ENCODE measurements around the gene XXYLT1. TPM values are rescaled to one million over a fixed set of nuclear protein-coding genes. Genes with fewer than 3 reads are reported as not detected.

XXYLT1 gene
- total RNA-seq, 1 experiment from 2014 or later = 53.9 TPM

DNA sequence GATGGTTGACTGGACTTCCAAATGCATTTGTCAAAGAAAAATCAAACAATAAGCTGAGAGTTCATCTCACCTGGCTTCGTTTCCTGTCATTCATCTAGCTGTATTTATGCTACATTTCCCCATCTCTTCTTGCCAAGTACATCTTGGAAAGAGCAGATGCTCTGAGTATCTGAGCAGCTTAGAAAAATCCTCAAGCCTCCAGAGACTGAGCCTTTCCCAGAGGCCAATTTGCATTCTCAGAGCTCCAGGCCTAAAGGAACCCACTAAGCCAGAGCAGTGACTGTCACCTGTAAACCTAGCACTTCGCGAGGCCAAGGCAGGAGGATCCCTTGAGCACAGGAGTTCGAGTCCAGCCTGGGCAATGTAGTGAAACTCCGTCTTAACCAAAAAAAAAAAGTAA lies 100.5 kb downstream of the XXYLT1 start:
- Histone ChIP-seq H3K4me1 (ENCODE audit: insufficient read depth, low read length, poor library complexity, severe bottlenecking) (peaks cover 22% of the 10 kb centered on the region), H3K27me3 (replicated peaks; ENCODE audit: insufficient read depth, low read depth, low read length, poor library complexity) (no peaks in the 10 kb centered on the region), H3K4me3 (ENCODE audit: low read depth, low read length, poor library complexity, severe bottlenecking) (no peak overlapping the region), H3K27ac (ENCODE audit: low read depth, low read length, poor library complexity, severe bottlenecking) (no peak overlapping the region), H3K36me3 (ENCODE audit: insufficient read depth, low read length, poor library complexity, severe bottlenecking) (peaks cover under 1% of the 10 kb centered on the region), H3K9me3 (ENCODE audit: low read depth, low read length, poor library complexity, severe bottlenecking) (no peaks in the 10 kb centered on the region)
- no TSS peak for BruUV-seq (replicated peaks)
- ChIA-PET POLR2A (ENCODE audit: low non-redundant PET) (no interaction called here), CTCF (no interaction called here)
- intact Hi-C loops (cut with micrococcal nuclease; ENCODE audit: unreplicated experiment) = no loop called here
- no peak for TF ChIP-seq EZH2 (IDR thresholded peaks at IDR 0.05; ENCODE audit: borderline replicate concordance, low read depth, low read length, poor library complexity, severe bottlenecking)
- TF ChIP-seq, protein P1, sequence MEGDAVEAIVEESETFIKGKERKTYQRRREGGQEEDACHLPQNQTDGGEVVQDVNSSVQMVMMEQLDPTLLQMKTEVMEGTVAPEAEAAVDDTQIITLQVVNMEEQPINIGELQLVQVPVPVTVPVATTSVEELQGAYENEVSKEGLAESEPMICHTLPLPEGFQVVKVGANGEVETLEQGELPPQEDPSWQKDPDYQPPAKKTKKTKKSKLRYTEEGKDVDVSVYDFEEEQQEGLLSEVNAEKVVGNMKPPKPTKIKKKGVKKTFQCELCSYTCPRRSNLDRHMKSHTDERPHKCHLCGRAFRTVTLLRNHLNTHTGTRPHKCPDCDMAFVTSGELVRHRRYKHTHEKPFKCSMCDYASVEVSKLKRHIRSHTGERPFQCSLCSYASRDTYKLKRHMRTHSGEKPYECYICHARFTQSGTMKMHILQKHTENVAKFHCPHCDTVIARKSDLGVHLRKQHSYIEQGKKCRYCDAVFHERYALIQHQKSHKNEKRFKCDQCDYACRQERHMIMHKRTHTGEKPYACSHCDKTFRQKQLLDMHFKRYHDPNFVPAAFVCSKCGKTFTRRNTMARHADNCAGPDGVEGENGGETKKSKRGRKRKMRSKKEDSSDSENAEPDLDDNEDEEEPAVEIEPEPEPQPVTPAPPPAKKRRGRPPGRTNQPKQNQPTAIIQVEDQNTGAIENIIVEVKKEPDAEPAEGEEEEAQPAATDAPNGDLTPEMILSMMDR (conservative IDR thresholded peaks at IDR 0.05; ENCODE audit: low read depth, low read length) = no peak
- no peak for DNase-seq (ENCODE audit: low spot score)

DNA sequence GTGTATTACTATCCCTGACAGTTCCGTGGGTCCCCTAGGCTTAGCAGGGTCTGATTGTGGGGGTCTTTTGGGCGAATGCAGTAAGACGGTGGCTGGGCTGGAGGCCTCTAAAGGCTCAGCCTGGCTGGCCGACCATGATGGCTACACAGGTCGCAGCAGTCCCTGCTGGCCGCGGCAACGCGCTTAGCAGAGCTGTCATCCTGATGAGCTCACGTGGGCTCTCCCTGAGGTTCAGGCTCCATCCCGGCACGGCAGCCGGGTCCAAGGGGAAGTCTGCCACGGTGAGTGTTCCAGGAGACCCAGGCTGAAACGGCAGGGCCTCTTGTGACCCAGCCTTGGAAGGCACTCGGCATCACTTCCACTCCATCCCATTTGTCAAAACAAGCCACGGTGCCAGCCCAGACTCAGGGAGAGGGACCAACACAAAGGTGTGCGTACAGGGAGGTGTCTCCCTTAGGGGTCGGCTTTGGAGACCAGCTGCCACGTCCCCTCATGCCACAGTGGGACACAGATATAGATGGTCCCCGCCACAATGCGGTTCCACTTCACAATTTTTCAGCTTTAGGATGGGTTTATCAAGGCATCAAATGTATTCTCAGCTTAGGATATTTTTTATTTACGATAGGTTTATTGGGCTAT lies 101.8 kb downstream of the XXYLT1 start:
- Histone ChIP-seq H3K9me3 (ENCODE audit: low read depth, low read length, poor library complexity, severe bottlenecking) (no peaks in the 10 kb centered on the region), H3K27me3 (replicated peaks; ENCODE audit: insufficient read depth, low read depth, low read length, poor library complexity) (no peaks in the 10 kb centered on the region), H3K36me3 (ENCODE audit: insufficient read depth, low read length, poor library complexity, severe bottlenecking) (no peaks in the 10 kb centered on the region), H3K4me1 (ENCODE audit: insufficient read depth, low read length, poor library complexity, severe bottlenecking) (peaks cover 22% of the 10 kb centered on the region), H3K4me3 (ENCODE audit: low read depth, low read length, poor library complexity, severe bottlenecking) (no peak overlapping the region), H3K27ac (ENCODE audit: low read depth, low read length, poor library complexity, severe bottlenecking) (no peak overlapping the region)
- intact Hi-C loops (cut with micrococcal nuclease; ENCODE audit: unreplicated experiment) = no loop called here
- DNase-seq (ENCODE audit: low spot score) = no peak
- ChIA-PET POLR2A (ENCODE audit: low non-redundant PET) (interaction anchor here (0.6 to 0.7 kb wide), 2 partner anchors 65 to 487 kb away, joined by 3 read pairs; no protein-coding TSS in a partner anchor), CTCF (no interaction called here)
- TF ChIP-seq, protein P1 (conservative IDR thresholded peaks at IDR 0.05; ENCODE audit: low read depth, low read length) = no peak
- no peak for TF ChIP-seq EZH2 (IDR thresholded peaks at IDR 0.05; ENCODE audit: borderline replicate concordance, low read depth, low read length, poor library complexity, severe bottlenecking)
- BruUV-seq (replicated peaks) = no TSS peak

DNA sequence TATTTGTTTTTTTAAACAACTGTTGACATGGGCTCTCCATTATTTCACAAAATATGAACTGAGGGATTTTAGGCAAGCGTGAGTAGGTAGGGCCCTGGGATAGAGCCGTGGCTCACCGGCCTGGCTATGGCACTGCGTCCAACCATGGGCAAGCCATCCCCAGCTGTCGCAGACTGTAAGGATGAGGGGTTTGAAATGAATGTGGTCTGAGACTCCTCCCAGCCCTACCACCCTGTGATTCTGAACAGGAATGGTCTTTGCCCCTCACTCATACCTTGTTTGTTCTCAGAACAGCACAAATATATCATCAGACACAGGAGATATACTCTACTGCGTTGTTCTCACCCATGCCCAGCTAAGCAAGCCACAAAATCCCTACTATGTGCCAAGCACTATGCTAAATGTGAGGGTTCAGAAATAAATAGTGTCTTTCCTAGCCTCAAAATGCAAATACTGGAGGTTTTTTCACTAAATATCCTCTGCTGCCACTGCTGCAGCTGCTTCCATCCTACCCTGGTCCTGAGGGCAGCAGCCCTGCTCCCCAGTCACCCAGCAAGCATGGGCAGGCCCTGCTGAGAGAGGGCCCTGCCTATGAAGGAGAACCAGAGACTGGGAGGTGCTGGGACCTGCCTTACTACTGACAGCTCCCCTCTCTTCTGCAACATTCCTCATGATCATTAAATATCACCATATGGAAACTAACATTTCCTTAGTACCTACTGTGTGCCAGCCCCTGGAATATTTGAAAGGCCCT lies 102.8 kb downstream of the XXYLT1 start:
- H3K4me3 ChIP-seq (ENCODE audit: low read depth, low read length, poor library complexity, severe bottlenecking) = no peak overlapping the region
- BruUV-seq (replicated peaks) = no TSS peak
- no peaks in the 10 kb centered on the region for H3K36me3 ChIP-seq (ENCODE audit: insufficient read depth, low read length, poor library complexity, severe bottlenecking)
- H3K4me1 ChIP-seq (ENCODE audit: insufficient read depth, low read length, poor library complexity, severe bottlenecking) = peaks cover 16% of the 10 kb centered on the region
- ChIA-PET POLR2A (ENCODE audit: low non-redundant PET) (interaction anchor here (0.6 to 0.7 kb wide), 2 partner anchors 66 to 486 kb away, joined by 3 read pairs; no protein-coding TSS in a partner anchor), CTCF (no interaction called here)
- H3K27ac ChIP-seq (ENCODE audit: low read depth, low read length, poor library complexity, severe bottlenecking) = no peak overlapping the region
- no peaks in the 10 kb centered on the region for H3K27me3 ChIP-seq (replicated peaks; ENCODE audit: insufficient read depth, low read depth, low read length, poor library complexity)
- intact Hi-C loops (cut with micrococcal nuclease; ENCODE audit: unreplicated experiment) = no loop called here
- no peak for DNase-seq (ENCODE audit: low spot score)
- H3K9me3 ChIP-seq (ENCODE audit: low read depth, low read length, poor library complexity, severe bottlenecking) = no peaks in the 10 kb centered on the region
- TF ChIP-seq, protein P1 (conservative IDR thresholded peaks at IDR 0.05; ENCODE audit: low read depth, low read length) = no peak
- no peak for TF ChIP-seq EZH2 (IDR thresholded peaks at IDR 0.05; ENCODE audit: borderline replicate concordance, low read depth, low read length, poor library complexity, severe bottlenecking)
